Lung (tissue), 12 donors: ENCODE data around the gene RTL5. TPM values are rescaled to one million over a fixed set of nuclear protein-coding genes. Genes with fewer than 3 reads are reported as not detected.
A peak's percentile ranks its signal among the peaks of the same experiment; 100 is the strongest.

Experiments
- ATAC-seq: fragments of 200-7000 bp; cut with Tn5 transposase; one replicate; pipeline ENCODE4 v1.9.1; 2020; ENCODE audit warnings: moderate number of reproducible peaks; ENCODE audit not compliant: insufficient read depth, low FRiP score
- DNase-seq, 3 donors: peaks; one replicate each; pipeline ENCODE4 v3.0.0-alpha.2; 2013 to 2017
- H3K27ac ChIP-seq, 2 donors: one replicate each; pipeline ENCODE4 v1.5.1; 2013; ENCODE audit warnings: mild to moderate bottlenecking in 2 of 2, moderate library complexity in 2 of 2, control low read depth in 1 of 2, inconsistent platforms in 1 of 2, low read depth in 1 of 2, low read length in 1 of 2
- H3K27me3 ChIP-seq, 3 donors: one replicate each; pipeline ENCODE4 v1.5.1; 2013; ENCODE audit warnings: low read length in 2 of 3; ENCODE audit not compliant: control insufficient read depth in 3 of 3, insufficient read depth in 3 of 3
- H3K36me3 ChIP-seq, 4 donors: one replicate each; pipeline ENCODE4 v1.5.1; 2013; ENCODE audit warnings: low read length in 4 of 4, mild to moderate bottlenecking in 1 of 4, moderate library complexity in 1 of 4; ENCODE audit not compliant: control insufficient read depth in 4 of 4, insufficient read depth in 4 of 4
- H3K4me1 ChIP-seq, 5 donors: one replicate each; pipeline ENCODE4 v1.5.1; 2013; ENCODE audit warnings: low read length in 5 of 5, mild to moderate bottlenecking in 2 of 5, moderate library complexity in 1 of 5; ENCODE audit not compliant: control insufficient read depth in 5 of 5, insufficient read depth in 5 of 5
- H3K4me3 ChIP-seq: one replicate; pipeline ENCODE4 v1.5.1; 2013; ENCODE audit warnings: mild to moderate bottlenecking, control low read depth, moderate library complexity
- H3K9ac ChIP-seq, 2 donors: one replicate each; pipeline ENCODE4 v1.5.1; 2013; ENCODE audit warnings: low read length in 2 of 2, control low read depth in 1 of 2; ENCODE audit not compliant: insufficient read depth in 1 of 2
- H3K9me3 ChIP-seq, 4 donors: one replicate each; pipeline ENCODE4 v1.5.1; 2013; ENCODE audit warnings: low read length in 3 of 4, mild to moderate bottlenecking in 1 of 4, moderate library complexity in 1 of 4; ENCODE audit not compliant: control insufficient read depth in 4 of 4, insufficient read depth in 3 of 4
- WGBS, 2 donors: extraction: QIAGEN DNeasy Blood & Tissue Kit; methylation state at CpG; one replicate each; pipeline ENCODE4 v1.1.7; 2013; 5-methylcytosine and 5-hydroxymethylcytosine counted together
- polyA plus RNA-seq, 2 donors: library from polyadenylated mRNA; stranded (reverse); fragments of 200-250 nt; gene quantifications; one replicate each; pipeline ENCODE4 v1.2.1, GENCODE V29; 2013
- total RNA-seq, 2 donors: library from RNA; depleted of rRNA in 1 of 2; stranded (reverse); fragments of >200 nt in 1 of 2; gene quantifications; one replicate each; pipeline ENCODE4 v1.2.1, GENCODE V29; 2014 to 2021
- TF ChIP-seq, protein P1 (sequence below): IDR thresholded peaks from 2 replicates; pipeline ENCODE4 v1.5.1; 2012; ENCODE audit warnings: mild to moderate bottlenecking; ENCODE audit errors: control extremely low read depth, extremely low read depth
- donor health status: control.
- donor health status: control.
- donor health status: Bipolar disorder and iron deficiency.
- donor health status: healthy.
- donor health status: DM: yes; HTN: yes; CAD: no.

RTL5 gene
- total and polyA plus RNA-seq, 4 donors = 2.8 to 8.3 (median 5.6) TPM

DNA sequence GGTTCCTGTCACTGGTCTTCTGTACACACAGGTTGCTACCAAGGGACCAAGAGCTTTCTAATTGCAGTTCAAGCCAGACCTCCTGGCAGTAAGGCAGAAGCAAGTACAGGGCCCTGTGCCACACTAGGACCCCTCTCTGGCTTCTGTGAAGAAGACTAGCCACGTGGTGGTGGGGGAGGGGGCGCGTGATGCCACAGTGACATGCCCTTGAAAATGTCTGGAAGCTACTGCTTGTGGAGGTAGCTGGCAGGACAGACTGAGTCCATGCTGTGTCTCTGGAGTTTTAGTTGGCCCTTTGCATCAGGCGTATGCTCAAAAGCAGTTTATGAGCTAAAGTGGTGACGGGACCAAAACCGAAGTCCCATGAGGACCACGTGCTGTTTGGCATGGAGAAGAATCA, 50.9 kb downstream of the RTL5 start:
- TF ChIP-seq, protein P1, sequence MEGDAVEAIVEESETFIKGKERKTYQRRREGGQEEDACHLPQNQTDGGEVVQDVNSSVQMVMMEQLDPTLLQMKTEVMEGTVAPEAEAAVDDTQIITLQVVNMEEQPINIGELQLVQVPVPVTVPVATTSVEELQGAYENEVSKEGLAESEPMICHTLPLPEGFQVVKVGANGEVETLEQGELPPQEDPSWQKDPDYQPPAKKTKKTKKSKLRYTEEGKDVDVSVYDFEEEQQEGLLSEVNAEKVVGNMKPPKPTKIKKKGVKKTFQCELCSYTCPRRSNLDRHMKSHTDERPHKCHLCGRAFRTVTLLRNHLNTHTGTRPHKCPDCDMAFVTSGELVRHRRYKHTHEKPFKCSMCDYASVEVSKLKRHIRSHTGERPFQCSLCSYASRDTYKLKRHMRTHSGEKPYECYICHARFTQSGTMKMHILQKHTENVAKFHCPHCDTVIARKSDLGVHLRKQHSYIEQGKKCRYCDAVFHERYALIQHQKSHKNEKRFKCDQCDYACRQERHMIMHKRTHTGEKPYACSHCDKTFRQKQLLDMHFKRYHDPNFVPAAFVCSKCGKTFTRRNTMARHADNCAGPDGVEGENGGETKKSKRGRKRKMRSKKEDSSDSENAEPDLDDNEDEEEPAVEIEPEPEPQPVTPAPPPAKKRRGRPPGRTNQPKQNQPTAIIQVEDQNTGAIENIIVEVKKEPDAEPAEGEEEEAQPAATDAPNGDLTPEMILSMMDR = no peak
- no peak for ATAC-seq
- Histone ChIP-seq H3K9me3 (peaks cover 0 to 7% (median 0%) of the 10 kb centered on the region in 4 donors), H3K9ac (no peak overlapping the region), H3K36me3 (no peaks in the 10 kb centered on the region), H3K4me1 (peaks cover 0 to 6% (median 0%) of the 10 kb centered on the region in 5 donors), H3K27ac (no peak overlapping the region), H3K4me3 (no peak overlapping the region), H3K27me3 (peaks cover 0 to 24% (median 6%) of the 10 kb centered on the region in 3 donors)
- WGBS, 2 donors = 73 to 76% methylated on average over 7 of the region's 7 CpGs
- DNase-seq = no peak

DNA sequence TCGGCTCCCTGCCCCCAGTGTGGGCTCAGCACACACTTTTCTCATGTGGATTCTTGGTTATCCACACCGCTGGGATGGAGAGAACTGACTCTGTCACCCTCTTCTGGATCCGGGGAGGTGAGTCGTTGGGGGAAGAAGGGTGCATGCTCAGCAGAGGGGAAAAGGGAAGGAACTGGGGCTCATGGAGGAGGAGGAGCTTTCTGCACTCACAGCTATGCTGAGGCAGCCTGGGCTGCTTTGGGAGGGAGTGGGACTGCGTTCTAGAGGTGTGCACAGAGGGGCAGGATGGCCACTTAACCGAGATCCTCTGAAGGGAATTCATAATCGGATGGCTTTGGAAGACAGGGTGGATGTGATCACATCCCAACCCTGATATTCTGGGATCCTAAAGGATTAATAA, 51.6 kb downstream of the RTL5 start:
- H3K9ac ChIP-seq = no peak overlapping the region
- WGBS, 2 donors = 31 to 58% methylated on average over 7 of the region's 7 CpGs
- no peak overlapping the region for H3K4me3 ChIP-seq
- peaks cover 0 to 6% (median 0%) of the 10 kb centered on the region in 5 donors for H3K4me1 ChIP-seq
- H3K27ac ChIP-seq = peak overlapping the region; percentile 66 to 82
- no peaks in the 10 kb centered on the region for H3K36me3 ChIP-seq
- peaks cover 0 to 7% (median 0%) of the 10 kb centered on the region in 4 donors for H3K9me3 ChIP-seq
- no peak for DNase-seq
- no peak for ATAC-seq
- peaks cover 0 to 30% (median 6%) of the 10 kb centered on the region in 3 donors for H3K27me3 ChIP-seq
- TF ChIP-seq, protein P1 = no peak

DNA sequence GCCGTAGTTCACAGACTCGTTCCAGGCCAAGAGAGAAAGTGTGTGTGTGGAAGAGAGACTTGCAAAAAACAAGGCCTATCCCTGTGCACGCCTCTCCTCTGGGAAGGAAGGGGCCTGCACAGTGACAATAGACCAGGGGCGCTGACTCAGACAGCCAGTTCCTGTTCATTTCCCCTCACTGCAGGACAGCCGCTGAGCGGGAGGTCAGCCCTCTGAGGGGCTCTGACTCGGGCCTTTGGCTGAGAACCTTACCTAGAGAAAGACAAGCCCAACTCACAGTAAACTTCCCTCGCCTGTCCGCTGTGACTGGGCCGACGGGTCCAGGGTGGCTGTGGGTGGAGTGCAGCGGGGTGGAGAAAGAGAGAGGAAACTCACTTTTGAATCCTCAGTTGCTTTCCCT, 52.1 kb downstream of the RTL5 start:
- peak overlapping the region; percentile 66 to 82 for H3K27ac ChIP-seq
- H3K9ac ChIP-seq = no peak overlapping the region
- peaks cover 0 to 7% (median 0%) of the 10 kb centered on the region in 4 donors for H3K9me3 ChIP-seq
- 27 to 54% methylated on average over 11 to 12 of the region's 12 CpGs for WGBS, 2 donors
- TF ChIP-seq, protein P1 = no peak
- peak in 1 of 3 donors; percentile 35 for DNase-seq
- no peak overlapping the region for H3K4me3 ChIP-seq
- peaks cover 0 to 30% (median 6%) of the 10 kb centered on the region in 3 donors for H3K27me3 ChIP-seq
- H3K36me3 ChIP-seq = no peaks in the 10 kb centered on the region
- no peak for ATAC-seq
- peaks cover 0 to 6% (median 0%) of the 10 kb centered on the region in 5 donors for H3K4me1 ChIP-seq

DNA sequence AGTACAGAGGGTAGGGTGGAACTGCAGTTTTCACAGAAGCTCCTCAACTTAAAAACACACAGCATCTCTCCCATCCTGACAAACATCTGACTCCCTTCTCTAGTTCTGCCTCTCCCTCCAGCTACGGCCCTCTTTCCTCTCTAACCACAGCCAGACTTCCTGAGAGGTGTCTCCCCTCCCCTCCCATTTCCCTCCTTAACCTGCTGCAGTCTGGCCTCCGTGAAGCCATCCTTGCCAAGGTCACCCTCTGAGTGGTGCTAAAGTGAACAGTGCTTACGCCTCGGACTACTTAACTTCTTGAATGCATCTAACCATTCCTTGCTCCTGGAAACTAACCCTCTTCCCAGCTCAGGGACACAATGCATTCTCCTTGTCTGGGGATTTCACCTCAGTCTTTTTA, 53.3 kb downstream of the RTL5 start:
- Histone ChIP-seq H3K4me3 (no peak overlapping the region), H3K4me1 (peaks cover 0 to 6% (median 0%) of the 10 kb centered on the region in 5 donors), H3K27ac (no peak overlapping the region), H3K27me3 (peaks cover 0 to 31% (median 6%) of the 10 kb centered on the region in 3 donors), H3K9me3 (peaks cover 0 to 7% (median 0%) of the 10 kb centered on the region in 4 donors), H3K36me3 (no peaks in the 10 kb centered on the region), H3K9ac (no peak overlapping the region)
- TF ChIP-seq, protein P1 = no peak
- no peak for DNase-seq
- 33 to 50% methylated on average over 4 of the region's 4 CpGs for WGBS, 2 donors
- no peak for ATAC-seq
